Measurements from ENCODE around the gene LSAMP.
"Not testable (repeated sequence)": the region's sequence is repeated elsewhere in the genome, so short reads cannot be mapped to it uniquely, and the experiment has no call there.

The LSAMP gene

DNA sequence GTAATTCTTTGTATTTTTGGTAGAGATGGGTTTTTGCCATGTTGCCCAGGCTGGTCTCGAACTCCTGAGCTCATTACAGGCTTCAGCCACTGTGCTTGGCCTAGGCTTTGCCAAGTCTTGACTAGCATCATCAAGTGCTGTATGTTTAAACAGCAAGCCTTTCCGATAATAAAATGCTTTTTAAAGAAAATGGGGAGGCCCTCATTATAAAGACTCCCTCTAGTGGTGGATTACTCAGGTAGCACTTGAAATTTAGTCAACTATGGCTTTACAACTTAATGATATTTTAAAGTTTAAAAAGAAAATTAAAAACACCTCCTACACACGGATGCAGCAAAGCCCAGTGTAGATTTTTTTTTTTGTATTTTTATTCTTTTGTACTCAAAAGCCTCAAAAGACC, 608.3 kb downstream of the LSAMP start:
- DNase-seq (ENCODE audit: low spot score), result no peak

DNA sequence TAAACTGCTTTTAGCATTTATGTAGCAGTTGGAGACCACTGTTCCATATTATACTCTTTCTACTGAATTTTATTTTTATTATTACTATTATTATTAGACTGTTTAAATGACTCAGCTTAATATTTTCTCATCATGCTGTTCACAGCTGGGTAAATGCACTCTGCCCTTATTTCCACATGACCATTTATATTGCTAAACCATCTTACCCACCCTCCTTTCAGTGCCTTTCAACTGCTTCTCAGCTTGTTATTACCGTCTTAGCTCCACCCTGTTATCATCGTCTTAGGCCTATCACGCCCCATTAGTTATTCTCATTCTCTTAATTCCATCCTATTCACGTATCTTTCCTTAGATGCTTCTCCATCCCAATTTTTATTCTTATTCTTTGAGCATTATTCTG, 609.3 kb downstream of the LSAMP start:
- DNase-seq (ENCODE audit: low spot score), result no peak

DNA sequence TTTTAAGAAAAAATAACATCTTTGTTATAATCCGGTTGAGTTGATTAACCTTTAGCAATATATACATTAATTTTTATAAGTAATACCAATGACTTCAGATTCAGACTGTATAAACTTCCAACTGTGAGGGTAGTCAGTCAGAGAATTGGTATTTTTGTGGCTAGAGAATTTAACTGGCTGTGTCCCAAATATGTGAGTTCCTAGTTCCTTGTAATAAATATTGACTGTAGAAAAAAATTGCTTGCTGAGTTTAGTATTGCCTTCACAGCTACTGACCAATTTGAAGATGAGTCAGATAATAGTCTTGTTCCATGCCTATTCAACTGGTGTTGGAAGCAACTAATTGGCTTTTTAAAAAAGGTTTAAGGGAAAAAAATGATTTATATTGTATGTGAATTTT, 611.2 kb downstream of the LSAMP start:
- no peak for DNase-seq (ENCODE audit: low spot score)

DNA sequence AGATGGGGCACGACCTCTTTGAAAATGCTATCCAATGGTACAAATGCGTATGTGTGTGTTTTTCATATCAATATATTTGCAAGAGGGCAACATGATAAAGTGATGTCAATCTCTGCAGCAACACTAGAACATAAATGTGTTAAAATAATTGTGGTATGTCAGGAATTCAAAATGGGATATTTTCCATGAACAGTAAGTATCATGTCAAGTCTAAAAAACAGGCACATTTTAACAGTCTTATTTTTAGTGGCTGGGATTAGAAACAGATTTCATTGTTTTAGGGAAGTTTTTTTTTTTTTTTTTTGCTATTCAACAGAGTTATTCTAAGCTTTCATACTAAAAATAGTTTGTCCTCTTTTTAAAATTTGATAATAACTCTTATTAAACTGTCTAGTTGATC, 612.2 kb downstream of the LSAMP start:
- no peak for DNase-seq (ENCODE audit: low spot score)

DNA sequence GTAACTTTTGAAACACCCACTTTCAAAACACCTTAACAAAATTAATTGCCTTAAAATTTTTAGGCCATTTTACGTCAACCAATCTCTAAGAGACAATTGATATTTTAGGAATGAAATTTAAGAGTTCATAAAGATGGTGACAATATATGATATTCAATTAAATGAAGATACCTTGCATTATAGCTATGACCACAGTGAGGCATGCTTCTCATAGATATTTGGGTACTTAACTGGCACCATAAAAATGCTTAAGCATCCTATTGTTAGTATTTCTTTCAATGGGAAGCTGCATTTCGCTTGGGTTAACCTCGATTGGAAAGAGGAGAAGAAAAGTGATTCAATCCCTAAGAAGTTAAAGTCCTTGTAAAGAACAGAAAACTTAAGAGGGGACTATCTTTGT, 613.0 kb downstream of the LSAMP start:
- no peak for DNase-seq (ENCODE audit: low spot score)

DNA sequence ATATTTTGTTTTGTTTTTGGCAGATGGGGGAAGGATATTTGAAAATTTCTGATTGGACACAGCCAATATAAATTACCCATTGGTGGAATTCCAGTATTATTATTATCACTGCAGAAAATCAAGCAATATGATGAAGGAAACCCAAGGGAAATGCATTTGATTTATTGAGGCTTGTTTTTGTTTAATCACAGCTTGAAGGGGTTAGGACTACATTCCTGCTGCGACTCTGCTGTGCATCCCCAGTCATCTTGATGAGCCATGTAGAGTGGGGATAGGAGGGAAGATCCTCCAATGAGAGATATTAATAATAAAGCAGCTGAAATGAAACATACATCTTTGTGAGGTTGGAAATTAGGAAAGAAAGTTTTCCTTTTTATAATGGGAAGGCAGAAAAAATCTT, 613.4 kb downstream of the LSAMP start:
- DNase-seq (ENCODE audit: low spot score), result no peak

DNA sequence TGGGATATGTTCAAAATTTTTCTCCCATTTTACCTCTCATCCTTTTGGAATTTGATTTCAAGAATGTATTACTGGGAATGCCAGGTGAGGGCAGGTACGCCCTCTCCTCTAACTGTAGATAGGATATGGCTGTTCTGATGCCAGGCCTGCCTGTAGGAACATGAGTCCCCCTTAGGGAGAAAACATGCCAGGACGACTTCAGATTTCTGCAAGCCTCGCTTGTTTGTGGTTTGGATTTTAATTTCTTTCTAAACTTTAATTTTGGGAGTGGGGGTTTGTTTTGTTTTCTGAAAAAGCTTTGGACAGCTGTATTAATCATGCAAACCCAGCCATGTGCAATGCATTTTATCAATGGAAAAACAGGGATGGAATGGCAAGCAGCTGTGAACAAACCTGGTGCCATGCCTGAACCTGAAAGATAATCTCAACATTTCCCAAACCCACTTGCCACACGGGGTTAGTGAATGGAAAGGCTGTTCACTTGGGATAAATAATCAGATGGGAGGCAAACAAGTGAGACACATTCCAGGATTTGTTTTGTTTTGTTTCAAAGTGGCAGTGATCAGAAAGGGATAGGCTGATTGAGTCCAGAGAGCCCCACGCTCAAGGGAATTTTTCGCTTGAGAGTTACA, 614.4 kb downstream of the LSAMP start:
- DNase-seq (ENCODE audit: low spot score), result no peak

DNA sequence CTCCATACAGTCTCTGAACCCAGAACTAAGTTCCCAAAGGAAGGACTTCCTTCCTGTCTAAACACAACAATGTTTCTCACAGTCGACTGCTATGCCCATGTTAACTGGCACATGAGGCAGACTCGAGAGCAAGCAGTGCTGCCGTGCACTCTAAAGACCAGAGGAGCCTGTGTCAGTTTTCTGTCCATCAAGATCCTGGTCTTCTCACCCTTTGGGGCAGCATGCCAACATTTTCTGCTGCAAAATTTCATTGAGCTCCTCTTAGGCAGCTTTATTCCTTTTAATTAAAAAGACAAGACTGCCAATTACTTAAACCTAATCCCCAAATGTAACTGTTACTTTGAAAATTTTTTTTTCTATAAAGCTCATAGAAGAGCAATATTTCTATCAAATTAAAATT, 616.9 kb downstream of the LSAMP start:
- no peak for DNase-seq (ENCODE audit: low spot score)

DNA sequence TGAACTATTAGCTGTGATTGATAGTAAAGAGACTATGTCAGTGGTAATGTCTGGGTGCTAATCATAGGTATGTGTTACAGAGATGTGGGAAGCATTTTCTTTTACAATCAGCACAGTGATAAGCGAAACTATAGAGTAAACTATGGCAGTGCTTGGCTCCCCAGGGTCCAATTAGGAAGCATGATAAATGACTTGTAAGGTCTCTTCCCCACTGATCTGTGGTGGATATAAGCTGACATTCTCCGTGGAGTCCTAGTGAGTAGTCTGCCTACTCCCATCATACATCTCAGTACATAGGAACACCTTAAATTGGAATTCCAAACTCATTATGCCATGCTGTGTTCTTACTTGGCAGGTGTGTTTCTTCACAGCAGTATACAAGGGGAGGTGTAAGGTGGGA, 617.8 kb downstream of the LSAMP start:
- no peak for DNase-seq (ENCODE audit: low spot score)

DNA sequence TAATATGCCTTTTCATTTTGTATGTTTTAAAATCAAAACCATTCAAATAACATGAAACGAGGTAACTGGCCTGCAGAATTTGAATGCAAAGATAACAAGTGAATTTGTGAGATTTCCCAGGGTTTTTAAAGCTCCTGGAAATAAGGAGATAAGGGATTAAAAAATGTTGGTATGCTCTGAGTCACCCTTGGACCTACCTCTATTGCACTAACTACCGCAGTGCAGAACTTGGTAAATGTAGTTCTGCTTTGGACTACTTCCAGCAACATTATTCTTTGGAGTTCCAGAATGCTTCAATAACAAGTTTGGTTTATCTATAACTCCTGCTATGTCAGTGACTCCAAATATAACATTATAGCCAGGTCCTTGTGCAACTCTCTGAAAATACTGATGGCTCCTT, 620.2 kb downstream of the LSAMP start:
- DNase-seq (ENCODE audit: low spot score), result no peak

DNA sequence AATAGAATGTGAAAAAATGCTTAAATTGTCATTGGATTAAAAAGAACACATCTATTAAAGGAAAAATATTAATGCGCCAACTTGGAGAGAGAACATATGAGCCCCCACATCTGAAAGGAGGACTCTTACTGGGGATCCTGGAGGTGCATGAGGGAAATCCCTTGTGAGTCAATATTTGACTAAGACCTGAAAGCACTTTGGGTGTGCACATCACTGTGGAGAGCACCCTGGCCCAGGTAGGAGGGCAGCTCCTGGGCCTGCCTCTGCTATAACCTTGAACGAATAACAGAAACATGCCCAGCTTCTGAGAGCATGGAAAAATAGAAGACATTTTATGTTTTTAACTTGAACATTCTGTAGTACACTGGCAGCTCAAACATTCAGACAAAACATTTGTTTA, 622.2 kb downstream of the LSAMP start:
- no peak for DNase-seq (ENCODE audit: low spot score)

DNA sequence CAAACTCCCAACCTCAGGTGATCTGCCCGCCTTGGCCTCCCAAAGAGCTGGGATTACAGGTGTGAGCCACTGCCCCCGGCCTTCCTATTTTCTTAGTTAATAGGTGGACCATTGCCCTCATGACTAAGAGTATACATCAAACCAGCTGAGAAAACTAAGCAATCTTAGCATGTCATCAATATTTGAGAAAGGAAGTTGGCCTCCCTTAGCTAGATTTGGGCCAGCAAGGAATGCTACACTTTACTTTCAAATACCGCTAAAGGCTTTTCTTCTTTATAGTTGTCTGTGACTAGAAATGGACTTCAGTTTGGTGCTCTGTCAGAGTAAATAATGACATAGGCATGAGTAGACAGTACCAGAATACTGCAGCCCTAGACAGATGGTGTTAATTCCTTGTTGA, 622.7 kb downstream of the LSAMP start:
- no peak for DNase-seq (ENCODE audit: low spot score)

DNA sequence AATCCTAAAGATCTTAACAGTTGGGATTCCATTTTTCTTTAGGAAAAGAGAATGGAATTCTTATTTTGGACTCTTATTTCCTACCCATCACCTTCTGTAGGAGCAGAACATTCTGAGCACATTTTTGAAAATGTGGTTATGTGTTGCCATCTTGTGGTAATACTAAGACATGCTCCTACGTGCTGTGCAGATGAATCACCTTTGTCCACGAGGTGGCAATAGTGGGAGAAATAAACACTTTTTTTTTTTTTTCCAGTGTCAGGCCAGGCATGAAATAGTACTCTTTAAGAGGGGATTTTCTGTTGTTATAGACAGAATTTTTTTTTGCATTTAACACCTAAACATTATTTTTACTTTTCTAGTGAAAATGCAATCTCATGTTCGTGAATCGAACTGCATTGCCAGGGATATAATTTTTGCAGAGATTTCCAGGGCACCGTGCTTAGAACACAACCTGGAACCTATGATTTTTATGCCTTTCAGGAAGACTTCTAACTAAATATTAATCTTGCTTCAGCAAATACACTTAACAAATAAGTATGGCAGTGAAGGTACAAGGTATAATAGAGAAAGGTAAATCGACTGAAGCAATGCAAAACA, 625.4 kb downstream of the LSAMP start:
- DNase-seq (ENCODE audit: low spot score), result peak; percentile 48

DNA sequence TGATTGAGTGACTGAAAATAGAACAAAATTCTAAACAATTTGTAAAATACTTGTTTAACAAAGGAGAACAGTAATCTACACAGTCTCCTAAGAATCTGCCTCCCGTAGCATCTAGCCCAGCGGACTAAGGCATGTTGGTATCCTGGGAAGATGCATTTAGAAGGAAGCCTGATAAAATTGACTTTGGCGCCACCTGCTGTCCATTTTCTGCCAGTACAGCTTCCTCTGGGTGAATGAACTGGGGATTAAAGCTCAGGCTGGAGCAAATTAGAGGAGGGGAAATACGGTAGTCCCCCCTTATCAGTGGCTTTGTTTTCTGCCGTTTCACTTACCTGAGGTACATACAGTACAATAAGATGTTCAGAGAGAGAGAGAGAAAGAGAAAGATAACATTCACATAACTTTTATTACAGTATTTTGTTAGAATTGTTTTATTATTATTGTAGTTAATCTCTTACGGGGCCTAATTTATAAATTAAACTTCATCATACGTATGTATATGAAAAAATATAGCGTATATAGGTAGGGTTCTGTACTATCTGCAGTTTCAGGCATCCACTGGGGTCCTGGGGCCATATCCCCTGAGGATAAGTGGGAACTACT, 630.4 kb downstream of the LSAMP start:
- DNase-seq (ENCODE audit: low spot score), result peak; percentile 82

DNA sequence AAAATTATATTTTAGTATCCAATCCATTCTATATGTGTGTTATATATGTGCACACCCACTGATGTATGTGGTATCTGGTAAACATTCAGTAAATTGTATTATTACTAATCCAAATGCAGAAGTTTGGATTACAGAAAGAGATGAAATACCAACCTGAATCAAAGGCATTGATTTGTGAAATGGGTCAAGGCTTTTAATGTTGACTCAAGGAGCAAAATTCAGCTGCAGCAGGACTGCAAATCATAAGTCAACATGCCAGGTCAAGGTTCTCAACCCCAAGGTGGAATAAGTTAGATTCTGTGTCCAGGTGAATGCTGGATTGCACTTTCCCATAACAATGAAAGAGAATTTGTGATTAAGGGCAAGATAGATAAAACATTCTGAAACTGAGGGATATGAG, 631.3 kb downstream of the LSAMP start:
- no peak for DNase-seq (ENCODE audit: low spot score)

DNA sequence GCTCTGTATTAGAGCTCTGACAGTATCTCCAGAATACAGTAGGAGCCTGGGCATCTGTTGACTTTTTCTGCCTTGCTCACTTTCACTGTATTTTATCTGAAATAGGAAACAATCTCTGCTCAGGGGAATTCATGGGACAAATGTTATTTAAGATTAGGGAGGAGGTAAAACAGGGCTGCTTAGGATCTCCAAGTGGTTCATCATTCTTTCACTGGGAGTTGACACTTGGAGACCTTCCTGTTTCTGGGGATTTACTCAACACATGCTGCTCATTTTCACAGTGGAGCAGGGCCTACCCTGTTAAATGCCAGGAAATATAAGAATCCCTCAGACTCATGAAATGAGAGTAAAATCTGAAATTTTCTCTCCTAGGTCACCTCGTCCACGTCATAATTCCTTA, 636.5 kb downstream of the LSAMP start:
- no peak for DNase-seq (ENCODE audit: low spot score)

DNA sequence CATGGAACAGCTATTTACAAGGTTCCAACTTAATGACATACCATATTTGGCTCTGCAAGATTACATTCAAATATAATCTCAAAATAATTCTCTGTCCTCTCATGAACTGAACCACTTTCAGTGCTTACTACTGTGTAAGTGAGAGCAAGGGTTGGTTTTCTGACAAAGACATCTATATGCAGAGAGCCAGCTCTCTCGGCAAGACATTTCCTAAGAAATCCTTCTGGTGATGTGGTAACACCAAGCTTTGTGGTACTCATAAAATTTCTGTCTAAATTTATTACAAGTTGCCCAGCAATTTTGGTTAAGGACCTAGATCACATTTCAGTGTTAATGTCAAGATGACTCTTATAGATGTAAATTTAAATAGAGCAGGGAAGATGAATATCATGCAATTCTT, 637.0 kb downstream of the LSAMP start:
- DNase-seq (ENCODE audit: low spot score), result no peak

DNA sequence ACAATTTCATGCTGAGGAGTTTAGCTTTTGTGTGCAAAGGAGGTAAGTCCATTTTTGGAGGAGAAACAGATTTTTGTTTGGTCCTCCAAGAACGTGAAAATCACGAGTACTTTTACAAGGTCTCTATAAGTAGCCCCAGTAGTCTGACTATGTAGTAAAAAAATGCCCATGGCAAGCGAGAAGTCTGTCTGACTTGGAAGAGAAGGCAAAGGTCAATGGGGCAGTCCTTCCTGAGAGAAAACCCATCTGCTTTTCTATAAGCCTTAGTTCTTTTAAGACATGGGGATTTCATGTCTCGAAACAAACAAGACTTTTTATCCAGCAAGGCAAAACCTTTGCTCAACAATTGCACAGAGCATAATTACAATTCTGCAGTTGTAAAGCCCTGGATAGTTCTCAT, 638.8 kb downstream of the LSAMP start:
- no peak for DNase-seq (ENCODE audit: low spot score)

DNA sequence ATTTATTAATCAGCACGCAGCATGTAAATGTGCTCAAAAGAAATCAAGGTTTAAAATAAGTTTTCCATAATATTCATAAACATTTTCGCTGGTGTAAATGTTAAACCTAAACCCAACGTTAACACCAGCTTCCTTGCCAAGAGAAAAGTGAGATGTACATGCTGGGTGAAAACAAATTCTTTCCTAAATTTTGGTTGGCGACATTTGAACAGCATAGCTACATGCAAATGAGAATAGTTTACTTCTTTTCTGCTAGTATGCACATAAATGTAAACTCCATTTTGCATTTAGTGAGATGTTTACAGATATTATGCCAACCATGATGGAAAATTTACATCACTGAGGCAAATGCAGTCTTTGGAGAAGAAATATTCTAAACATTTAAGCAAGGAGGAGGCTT, 639.8 kb downstream of the LSAMP start:
- DNase-seq (ENCODE audit: low spot score), result no peak

DNA sequence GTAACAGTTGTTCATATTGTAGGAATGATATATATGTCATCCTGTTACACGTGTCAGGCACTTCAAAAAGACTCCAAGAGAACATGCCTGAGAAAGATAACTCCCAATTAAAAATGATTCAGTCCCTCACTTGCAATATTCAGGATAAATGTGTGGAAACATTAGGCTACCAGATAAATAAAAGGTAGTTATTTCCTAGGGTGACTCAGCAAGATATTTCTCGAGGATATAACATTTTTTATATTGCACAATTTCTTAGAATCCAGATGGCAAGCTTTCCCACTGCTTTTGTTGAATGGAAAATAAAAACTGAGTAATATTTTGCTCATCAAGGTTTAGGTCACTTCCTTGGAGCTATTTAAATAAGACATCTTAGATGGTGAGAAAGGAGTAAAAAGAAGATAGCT, 640.6 kb downstream of the LSAMP start:
- DNase-seq (ENCODE audit: low spot score), result no peak

DNA sequence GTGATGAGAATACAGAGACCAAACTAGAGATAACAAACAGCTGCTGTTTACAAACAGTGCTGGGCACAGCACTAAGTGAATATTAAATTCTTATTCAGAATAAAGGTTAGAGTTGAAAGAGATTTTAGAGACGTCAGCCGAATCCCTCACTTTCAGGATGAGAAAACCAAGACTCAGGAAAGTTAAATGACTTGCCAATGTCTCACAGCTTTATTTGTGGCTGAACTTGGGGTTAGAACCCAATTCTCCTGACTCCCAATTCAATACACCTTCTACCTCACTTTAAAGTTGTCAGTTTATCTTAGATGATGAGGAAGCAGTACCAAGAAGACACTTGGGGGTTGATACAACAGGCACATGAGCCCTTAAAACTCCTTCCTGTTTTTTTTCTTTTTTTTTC, 641.1 kb downstream of the LSAMP start:
- DNase-seq (ENCODE audit: low spot score), result no peak

DNA sequence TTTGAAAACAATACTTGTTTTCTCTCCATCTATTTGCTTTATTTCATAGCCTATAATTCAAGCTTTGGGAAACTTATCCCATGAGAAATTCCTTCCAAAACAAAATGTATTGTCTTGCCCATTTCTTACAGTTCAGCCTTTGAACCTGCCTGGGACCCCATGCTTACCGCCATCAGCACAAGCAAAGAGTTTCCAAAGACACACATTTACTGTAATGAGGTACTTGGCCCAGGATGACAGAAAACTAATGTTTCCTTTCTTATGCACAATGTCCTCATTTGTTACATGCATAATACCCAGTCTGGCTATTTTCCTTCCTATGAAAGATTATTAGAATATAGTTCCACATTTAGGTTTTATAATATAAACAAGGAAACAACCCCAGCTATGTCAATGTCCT, 641.6 kb downstream of the LSAMP start:
- no peak for DNase-seq (ENCODE audit: low spot score)

DNA sequence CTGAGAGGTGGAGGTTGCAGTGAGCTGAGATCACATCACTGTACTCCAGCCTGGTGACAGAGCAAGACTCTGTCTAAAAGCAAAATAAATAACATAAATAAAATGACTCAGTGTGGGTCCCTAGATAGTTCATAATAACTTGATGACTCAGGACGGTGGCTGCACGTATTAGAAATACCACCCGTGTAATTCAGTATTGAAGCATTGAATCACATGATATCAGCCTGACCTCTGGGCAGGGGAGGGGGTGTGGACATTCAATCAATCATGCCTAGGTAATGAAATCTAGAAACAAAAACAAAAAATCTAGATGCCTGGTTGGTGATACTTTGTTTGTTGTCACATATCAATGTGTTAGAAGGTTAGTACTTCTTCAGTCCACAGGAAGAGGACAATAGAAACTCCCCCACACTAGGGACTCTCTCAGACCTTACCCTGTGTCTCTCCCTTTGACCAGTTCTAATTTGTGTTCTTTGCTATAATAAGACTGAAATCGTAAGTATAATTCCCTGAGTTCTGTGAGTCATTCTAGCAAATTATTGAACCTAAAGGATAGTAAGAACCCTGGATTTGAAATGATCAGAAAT, 644.7 kb downstream of the LSAMP start:
- DNase-seq (ENCODE audit: low spot score), result no peak

DNA sequence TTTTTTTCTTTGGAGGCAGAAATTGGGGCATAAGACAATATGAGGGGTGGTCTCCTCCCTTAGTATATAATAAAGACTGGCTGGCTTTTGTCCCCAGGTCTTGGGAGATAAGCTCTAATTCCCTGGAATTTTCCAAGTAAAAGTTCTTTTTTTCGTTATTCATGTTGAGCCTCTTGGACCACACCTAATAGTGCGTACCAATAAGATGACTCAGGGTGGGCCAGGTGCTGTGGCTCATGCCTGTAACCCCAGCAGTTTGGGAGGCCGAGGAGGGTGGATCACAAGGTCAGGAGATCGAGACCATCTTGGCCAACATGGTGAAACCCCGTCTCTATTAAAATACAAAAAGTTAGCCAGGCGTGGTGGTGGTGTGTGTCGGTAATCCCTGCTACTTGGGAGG, 645.2 kb downstream of the LSAMP start:
- not testable (repeated sequence) for DNase-seq (ENCODE audit: low spot score)

Data from ecto neural progenitor cell (in vitro differentiated cells).